ENCODE data around the gene NKRF.

- TF ChIP-seq CTCF (IDR thresholded peaks at IDR 0.05) (peak; percentile 19 to 46 (median 39)), POLR2A (IDR thresholded peaks at IDR 0.05; ENCODE audit: low read depth) (peak; percentile 43)
Observed at GRCh38 chrX:119574394-119575266, 31.6 kb downstream of the NKRF start, which contains the start of gene UBE2A.
